Astrocyte (in vitro differentiated cells and primary cell): Measurements from ENCODE around the gene NAP1L4.

Experiments used
- EZH2 ChIP-seq: IDR thresholded peaks from 2 replicates; pipeline ENCODE4 v1.6.1; 2012; ENCODE audit warnings: mild to moderate bottlenecking, low read length, inconsistent platforms; ENCODE audit not compliant: insufficient read depth
- TF ChIP-seq, protein P1 (sequence below): IDR thresholded peaks from 2 replicates; pipeline ENCODE4 v1.5.1; 2011; ENCODE audit warnings: low read depth, mild to moderate bottlenecking, inconsistent platforms, low read length, moderate library complexity; ENCODE audit not compliant: insufficient read depth

- TF ChIP-seq, protein P1, sequence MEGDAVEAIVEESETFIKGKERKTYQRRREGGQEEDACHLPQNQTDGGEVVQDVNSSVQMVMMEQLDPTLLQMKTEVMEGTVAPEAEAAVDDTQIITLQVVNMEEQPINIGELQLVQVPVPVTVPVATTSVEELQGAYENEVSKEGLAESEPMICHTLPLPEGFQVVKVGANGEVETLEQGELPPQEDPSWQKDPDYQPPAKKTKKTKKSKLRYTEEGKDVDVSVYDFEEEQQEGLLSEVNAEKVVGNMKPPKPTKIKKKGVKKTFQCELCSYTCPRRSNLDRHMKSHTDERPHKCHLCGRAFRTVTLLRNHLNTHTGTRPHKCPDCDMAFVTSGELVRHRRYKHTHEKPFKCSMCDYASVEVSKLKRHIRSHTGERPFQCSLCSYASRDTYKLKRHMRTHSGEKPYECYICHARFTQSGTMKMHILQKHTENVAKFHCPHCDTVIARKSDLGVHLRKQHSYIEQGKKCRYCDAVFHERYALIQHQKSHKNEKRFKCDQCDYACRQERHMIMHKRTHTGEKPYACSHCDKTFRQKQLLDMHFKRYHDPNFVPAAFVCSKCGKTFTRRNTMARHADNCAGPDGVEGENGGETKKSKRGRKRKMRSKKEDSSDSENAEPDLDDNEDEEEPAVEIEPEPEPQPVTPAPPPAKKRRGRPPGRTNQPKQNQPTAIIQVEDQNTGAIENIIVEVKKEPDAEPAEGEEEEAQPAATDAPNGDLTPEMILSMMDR: no peak
- TF ChIP-seq EZH2: no peak
Measured at GRCh38 chr11:2943711-2944118, 48.4 kb downstream of the NAP1L4 start.
